HG03060 (cell line): ENCODE data around the gene IP6K2.
"Not testable (repeated sequence)": the region's sequence is repeated elsewhere in the genome, so short reads cannot be mapped to it uniquely, and the experiment has no call there.

Source experiments
- ATAC-seq: cut with Tn5 transposase; IDR thresholded peaks from one replicate; pipeline ENCODE4 v1.9.1; 2021; ENCODE audit warnings: low read depth, moderate number of reproducible peaks; ENCODE audit not compliant: unreplicated experiment

The IP6K2 gene

DNA sequence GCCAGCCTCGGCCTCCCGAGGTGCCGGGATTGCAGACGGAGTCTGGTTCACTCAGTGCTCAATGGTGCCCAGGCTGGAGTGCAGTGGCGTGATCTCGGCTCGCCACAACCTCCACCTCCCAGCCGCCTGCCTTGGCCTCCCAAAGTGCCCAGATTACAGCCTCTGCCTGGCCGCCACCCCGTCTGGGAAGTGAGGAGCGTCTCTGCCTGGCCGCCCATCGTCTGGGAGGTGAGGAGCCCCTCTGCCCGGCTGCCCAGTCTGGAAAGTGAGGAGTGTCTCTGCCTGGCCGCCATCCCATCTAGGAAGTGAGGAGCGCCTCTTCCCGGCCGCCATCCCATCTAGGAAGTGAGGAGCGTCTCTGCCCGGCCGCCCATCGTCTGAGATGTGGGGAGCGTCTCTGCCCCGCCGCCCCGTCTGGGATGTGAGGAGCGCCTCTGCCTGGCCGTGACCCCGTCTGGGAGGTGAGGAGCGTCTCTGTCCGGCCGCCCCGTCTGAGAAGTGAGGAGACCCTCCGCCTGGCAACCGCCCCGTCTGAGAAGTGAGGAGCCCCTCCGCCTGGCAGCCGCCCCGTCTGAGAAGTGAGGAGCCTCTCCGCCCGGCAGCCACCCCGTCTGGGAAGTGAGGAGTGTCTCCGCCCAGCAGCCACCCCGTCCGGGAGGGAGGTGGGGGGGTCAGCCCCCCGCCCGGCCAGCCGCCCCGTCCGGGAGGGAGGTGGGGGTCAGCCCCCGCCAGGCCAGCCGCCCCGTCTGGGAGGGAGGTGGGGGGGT is 16.9 kb upstream of the IP6K2 start:
- ATAC-seq: not testable (repeated sequence)

DNA sequence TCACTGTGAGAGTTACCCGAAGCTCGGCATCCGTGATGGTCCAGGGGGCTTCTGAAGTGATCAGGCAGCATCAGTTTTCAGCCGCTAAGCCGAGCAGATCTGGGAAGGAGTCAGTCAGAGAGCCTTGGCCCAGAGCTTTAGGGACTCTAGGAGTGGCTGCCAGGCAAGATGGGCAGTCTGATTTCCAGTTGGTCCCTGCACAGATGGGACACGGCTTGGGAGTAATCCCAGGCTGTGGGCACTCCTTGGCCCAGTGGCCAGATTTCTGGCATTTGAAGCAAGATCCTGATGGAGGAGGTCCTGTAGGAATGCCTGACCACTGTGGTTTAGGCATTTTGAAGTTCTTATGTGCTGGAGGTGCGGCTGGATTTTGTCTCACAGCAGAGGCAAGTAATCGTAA is 10.5 kb upstream of the IP6K2 start:
- ATAC-seq: no peak

DNA sequence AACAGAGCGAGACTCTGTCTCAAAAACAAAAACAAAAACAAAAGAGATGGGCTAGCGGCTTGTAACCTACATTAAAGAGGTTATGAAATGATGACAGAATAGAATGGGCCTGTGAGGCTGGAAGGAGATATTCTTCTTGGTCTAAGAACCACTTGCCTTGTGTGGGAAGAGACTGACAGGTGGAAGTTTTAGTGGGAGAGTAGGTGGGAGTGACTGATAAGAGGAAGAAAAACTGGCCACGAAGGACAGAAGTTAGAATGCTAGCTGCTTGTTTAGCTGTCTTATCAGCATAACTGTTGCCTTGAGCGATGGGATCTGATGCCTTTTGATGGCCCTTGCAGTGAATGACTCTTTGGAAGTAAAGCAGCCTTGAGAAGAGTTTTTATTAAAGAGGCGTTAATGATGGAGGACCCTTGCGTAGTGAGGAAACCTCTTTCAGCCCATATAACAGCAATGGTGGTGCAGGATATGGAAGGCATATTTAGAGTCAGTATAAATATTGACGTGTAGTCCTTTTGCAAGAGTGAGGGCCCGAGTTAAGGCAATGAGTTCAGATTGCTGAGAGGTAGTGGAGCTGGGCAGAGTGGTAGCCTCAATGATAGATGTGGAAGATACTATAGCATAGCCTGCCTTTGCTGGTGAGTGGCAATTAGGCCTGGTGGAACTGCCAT is 8.3 kb upstream of the IP6K2 start:
- ATAC-seq: not testable (repeated sequence)

DNA sequence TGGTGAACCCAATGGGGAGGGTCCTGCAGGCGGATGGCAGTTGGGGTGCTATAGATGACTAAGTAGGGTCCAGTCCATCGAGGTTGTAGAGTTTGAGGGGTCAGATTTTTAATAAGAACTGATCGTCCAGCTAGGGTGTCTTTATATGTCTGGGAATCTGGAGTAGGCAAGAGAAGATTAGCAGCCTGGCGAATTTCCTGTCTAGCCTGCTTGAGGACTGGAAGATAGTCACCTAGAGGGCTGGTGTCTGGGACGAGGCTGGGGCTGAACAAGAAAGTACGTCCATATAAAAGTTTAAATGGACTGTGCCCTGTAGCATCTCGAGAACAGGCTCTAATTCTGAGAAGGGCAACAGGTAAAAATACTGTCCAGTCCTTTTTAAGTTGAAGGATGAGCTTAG is 6.7 kb upstream of the IP6K2 start:
- no peak for ATAC-seq

DNA sequence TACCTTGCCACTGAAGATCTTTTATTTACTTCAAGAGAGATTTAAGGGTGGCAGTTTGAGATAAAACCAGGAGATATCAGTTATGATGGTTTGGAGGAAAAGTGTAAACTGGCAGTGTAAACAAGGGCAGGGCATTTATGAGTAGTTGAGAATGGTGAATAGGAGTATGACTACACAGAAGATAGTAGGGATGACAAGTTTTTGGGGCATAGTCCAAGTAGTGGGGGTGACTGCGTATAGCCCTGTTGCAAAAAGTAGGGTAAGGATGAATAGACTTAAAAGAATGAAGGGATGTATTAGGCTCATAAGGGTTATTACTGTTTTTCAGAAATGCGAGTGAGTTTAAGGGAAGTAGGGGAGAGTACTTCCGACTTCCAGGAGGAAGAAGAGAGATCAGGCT is 6.3 kb upstream of the IP6K2 start:
- not testable (repeated sequence) for ATAC-seq

DNA sequence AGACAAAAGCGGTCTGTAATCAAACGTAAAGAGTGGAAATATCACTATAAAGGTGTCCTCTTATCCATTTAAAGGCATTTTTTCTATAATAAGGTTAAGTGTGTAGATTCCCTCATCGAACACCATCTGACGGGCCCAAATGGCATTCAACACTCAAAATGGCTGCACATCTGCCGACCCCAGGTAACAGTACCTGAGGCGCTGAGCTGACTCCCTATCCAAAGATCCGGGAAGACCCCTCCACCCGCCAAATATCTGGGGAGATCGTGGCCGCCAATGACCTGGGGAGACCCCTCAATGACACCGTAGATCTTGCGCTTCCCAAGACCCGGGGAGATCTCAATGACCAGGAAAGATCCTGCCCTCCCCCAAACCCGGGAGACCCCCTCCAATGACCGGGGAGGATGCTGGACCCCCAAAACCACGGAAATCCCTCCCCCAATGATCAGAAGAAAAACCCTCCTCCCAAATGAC is 476 bp downstream of the IP6K2 start:
- ATAC-seq: no peak

DNA sequence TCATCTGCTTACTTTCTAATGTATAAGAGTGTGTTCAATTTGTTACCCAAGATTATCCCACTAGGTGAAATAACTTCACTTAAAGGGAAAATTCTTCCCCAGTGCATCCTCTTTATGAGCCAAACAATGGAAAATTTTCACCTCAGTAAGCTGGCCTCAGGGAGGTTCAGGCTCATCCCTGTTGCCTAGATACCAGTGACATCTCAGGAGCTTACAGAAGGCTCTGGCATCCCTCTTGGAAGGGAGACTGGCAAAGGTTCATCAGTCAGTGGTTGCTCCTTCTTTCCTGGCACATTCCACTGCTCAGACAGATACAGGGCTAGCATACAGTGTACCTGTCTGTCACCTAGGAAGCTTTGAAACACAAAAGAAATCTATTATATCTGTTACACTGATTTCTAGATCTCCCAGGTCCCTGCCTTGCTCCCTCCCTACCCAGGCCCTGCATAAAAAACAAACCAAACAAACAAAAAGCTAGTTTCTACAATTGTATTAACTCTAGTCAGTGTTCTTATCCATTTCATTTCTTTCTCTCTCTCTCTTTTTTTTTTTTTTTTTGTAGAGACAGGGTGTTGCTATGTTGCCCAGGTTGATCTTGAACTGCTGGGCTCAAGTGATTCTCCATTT is 1.7 kb downstream of the IP6K2 start:
- ATAC-seq: no peak

DNA sequence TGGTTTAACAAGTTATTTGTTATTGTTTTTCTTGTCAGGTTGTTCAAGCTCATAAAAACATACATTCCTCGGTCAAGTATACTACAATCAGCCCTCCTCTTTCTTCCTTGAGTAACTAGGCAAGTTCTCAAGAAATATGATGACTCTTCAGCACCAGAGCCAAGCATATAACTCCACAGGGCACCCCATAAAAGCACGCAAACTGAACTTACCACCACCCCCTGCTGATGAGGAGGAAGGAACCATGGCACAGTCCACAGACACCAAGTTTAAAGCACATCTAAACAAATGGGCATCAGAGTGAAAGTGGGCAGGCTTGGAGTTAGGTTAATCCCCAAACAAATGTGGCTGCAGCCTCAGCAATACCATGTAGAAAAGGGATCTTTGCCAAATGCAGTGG is 5.3 kb downstream of the IP6K2 start:
- ATAC-seq: no peak

DNA sequence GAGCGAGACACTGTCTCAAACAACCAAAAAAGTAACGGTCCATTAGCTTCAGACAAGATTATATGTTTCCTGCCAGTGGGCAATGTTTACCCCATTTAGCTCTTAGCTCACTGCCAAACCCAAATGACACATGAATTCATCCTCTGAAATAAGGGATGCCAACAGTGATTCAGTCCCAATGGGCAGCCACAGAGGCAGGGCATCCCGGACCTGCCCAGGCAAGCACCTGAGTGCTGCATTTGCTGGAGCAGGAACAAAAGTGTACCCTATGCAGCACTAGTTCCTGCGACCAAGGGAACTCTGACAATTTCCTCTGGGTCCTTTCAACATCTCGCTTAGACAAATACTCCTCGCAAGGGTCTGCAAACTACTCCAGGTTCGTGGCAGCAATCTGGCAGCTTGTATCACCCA is 8.0 kb downstream of the IP6K2 start:
- no peak for ATAC-seq

DNA sequence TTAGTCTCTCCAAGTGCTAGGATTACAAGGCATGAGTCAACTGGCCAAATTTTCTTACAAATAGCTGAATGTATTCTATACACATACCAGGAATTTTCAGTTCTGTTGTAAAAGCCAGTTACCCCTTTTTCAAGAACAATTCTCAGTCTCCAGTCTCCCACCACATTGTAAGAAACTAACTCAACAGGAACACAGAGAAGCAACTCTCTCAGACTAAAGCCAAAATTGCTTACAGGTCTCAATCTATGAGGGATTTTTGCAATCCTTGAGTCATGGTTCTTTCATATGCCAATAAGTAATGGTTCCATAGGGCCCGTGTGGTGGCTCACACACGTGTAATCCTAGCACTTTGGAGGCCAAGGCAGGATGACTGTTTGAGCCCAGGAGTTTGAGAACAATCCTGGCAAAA is 8.5 kb downstream of the IP6K2 start:
- no peak for ATAC-seq

DNA sequence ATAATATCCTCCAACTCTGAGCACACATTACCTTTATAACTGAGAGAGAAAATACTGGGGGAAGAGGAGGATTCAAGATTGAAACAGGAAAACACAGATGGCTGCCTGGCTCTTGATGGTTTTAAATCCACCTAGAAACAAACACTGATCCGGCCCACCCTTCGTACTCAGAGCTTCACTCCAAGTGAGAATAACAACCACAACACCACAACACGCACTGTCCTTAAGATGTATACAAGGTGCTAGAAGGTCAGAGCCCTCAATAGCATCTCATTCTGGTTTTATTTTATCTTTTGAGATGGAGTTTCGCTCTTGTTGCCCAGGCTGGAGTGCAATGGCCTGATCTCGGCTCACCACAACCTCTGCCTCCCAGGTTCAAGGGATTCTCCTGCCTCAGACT is 9.9 kb downstream of the IP6K2 start:
- no peak for ATAC-seq

DNA sequence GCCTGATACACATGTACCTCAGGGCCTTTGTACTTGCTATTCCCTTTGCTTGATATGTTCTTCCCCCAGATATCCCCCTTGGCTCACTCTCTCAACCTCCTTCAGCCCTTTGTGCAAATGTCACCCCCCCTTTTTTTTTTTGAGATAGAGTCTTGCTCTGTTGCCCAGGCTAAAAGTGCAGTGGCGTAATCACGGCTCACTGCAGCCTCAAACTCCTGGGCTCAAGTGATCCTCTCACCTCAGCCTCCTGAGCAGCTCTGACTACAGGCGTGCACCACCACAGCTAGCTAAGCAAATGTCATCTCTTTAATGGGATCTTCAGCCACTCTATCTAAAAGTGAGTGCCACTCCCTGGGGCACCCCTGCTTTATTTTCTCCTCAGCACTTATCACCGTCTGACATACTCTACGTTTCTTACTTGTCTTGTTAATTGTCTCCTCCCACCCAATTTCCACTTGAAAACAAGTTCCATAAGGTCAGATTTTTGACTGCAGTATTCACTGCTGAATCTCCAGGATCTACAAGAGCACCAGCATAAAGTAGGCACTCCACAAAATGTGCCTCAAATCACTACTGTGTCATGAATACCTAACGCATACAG is 14.6 kb downstream of the IP6K2 start:
- ATAC-seq: no peak

DNA sequence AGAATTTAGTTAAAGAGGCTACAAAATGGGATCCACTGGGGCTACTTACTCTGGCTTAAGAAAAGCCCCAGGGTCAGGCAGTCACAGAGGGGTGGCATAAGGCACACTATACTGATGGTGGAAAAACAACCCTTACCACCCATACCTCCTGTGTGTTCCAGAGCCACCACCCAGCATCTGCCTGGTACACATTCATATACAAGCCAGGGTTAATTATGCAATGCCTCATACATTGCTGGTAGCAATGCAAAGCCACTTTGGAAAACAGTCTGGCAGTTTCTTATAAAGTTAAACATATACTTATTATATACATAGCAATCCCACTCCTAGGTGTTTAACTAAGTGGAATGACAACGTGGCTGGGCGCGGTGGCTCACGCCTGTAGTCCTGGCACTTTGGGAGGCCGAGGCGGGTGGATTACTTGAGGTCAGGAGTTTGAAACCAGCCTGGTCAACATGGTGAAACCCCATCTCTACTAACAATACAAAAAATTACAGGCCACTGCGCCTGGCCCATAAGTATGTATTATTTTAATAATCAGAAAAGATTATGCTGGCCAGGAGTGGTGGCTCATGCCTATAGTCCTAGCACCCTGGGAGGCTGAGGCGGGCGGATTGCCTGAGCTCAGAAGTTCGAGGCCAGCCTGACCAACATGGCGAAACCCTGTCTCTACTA is 16.2 kb downstream of the IP6K2 start:
- no peak for ATAC-seq

DNA sequence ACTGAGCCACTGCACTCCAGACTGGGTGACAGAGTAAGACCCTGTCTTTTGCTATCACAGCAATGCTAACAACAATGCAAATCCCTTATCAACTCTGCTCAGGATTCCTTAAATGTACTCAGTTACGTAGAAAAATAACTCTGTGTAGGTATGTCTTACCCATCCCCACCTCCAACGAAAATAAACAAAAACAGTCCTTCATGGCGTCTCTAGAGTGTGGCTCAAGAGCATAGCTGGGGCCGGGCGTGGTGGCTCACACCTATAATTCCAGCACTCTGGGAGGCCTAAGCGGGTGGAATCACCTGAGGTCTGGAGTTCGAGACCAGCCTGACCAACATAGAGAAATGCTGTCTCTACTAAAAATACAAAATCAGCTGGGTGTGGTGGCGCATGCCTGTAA is 18.1 kb downstream of the IP6K2 start:
- no peak for ATAC-seq

DNA sequence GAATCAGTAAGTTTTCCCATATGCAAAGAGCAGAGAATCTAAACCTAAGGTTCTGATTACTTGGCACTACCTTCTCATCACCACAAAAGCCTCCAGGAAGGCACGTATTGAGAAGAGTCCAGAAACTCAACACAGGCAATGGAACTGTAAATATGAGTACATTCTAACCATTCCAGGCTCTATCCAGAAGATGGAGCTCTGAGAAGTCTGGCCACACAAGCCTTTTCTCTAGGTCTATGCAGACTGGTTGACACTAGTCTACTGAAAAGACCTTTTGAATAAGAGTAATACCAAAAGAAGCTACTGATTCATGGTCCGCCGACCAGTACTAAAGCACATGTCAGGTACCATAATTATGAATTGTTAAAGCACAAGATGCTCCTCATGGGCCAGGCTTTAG is 19.1 kb downstream of the IP6K2 start:
- no peak for ATAC-seq

DNA sequence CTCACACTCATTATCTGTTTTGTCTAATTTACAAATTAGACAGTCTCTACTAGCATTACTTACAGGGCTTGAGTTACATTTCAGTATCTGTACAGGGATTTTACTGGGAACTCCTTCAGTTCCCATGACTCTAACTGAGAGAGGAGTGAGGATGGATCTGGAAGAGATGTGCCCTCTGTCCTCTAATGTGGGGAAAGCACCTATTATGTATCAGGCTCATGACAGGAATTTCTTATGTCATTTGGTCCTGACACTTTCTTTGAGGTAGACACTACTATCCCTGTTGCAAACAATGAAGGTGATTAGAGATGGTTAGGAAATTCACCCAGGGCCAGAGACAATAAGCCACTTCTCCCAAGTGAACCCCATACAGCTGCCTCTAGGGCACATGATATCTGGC is 20.4 kb downstream of the IP6K2 start:
- no peak for ATAC-seq

DNA sequence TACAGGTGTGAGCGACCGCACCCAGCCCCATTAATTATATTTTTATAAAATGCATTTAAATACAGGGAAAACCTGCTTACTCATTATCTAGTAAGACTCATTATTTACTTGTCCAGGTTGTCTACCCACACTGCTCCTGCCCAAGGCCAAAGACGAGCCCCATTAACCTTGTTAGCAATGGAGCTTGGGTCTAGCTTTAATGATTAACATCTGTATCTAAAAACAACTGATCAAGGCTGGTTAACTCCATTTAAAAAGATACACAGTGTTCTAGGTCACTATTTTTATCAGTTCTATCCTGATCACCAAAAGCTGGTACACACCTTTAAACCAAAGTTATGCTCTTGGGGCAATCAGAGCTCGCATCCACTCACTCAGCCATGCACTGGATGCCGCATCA is 20.9 kb downstream of the IP6K2 start:
- no peak for ATAC-seq

DNA sequence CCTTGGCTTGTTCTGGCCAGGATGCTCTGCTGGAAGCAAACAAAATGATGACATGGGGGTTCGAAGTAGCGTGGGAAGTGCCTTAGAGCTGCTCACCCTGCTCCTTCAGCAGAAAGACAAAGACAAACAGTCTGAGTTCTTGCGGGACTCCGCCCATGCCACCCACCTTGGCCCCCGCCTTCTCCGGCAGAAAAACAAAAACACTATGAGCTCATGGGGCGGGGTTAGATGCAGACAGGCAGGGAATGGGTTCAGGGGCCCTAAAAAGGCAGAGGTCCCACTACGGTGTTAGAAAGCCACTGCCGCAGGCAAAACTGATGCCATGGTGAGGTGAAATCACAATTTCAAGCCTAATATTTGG is 21.6 kb downstream of the IP6K2 start:
- ATAC-seq: no peak

DNA sequence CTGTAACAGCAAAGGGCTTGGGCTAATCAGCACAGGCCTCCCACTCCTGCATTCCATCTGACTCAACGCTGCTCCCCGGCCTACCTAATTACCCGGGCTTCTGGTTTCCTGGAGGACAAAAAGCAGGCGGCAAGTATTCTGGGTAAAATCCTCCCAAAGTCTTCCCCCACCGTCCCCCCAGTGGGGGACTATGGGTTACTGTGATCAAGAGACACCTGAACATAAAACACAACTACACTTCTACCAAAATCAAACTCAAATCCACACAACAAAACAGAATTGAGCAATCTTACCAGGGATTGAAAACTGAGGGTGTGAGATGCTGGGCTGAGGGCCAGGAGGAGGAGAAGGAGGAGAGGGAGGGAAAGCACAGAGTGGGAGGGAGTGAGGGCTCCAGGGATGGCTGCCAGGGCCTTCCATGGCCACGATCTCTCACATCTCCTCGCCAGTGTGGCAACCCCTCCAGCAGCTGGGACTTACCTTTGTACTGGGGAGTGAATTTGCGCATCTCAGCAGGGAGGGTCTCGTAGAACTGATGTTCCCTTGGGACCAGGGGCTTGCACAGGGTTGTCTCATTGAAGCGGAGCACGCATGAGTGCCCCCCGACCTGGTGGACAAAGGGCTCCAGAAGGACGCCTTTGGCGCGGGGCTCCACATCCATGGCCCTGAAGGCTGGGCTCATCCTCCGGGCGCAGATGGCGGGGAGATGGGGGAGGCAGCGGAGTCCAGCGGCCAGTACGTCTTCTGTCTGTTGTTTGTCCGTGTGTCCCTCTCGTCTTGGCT is 22.2 kb downstream of the IP6K2 start:
- ATAC-seq: no peak

DNA sequence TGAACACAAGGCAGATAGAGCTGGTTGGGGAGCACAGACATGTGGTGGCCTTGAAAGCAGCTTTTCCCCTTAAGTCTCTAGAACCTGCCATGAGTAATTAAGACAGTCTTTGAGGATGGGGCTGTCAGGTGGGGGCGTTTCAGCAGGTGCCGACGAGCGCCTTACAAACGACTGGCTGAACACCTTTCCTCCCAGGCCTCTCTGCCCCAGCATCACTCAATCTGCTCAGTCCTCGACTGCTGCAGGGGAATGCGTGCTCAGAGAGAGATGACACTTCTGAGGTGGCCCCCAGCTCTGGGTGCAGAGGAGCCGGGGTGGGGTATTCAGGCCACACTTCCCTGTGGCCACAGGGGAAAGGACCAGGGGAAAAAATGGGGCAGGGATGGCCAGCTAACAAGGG is 23.2 kb downstream of the IP6K2 start:
- no peak for ATAC-seq
